ENCODE data around the gene EPM2A. TPM values are rescaled to one million over a fixed set of nuclear protein-coding genes. Genes with fewer than 3 reads are reported as not detected.

EPM2A gene
- total and polyA plus RNA-seq, 2 donors (not counting 3 experiments of a cell fraction or from before 2014, with no cell fraction given): 3.1 to 4.8 TPM

GRCh38 chr6:145629478-145629877 lies 105.8 kb downstream of the EPM2A start:
- no peak for DNase-seq (ENCODE audit: low read depth, low spot score)
- Histone ChIP-seq H3K4me2 (ENCODE audit: insufficient read depth, low read length) (no peak overlapping the region), H3K9me3 (replicated peaks; ENCODE audit: control insufficient read depth, insufficient read depth, low read length) (no peaks in the 10 kb centered on the region), H3K36me3 (ENCODE audit: control insufficient read depth in 2 of 2, extremely low read depth in 1 of 2, insufficient read depth in 2 of 2, low read length in 2 of 2) (no peaks in the 10 kb centered on the region), H3K4me3 (replicated peaks in 1 of 3; ENCODE audit: insufficient read depth in 1 of 3, low read depth in 1 of 3, low read length in 3 of 3) (no peak overlapping the region), H3K9me1 (replicated peaks; ENCODE audit: control insufficient read depth, extremely low read depth, insufficient read depth, low read length) (no peaks in the 10 kb centered on the region), H4K20me1 (replicated peaks; ENCODE audit: control insufficient read depth, extremely low read depth, insufficient read depth, low read length) (no peaks in the 10 kb centered on the region), H3K4me1 (ENCODE audit: control insufficient read depth, extremely low read depth, insufficient read depth, low read length) (no peaks in the 10 kb centered on the region), H3K27me3 (ENCODE audit: control insufficient read depth in 2 of 2, insufficient read depth in 2 of 2, low read length in 2 of 2) (no peaks in the 10 kb centered on the region), H3K9ac (replicated peaks; ENCODE audit: extremely low read depth, insufficient read depth, low read length) (no peak overlapping the region), H2AFZ (ENCODE audit: low read depth, low read length) (no peak overlapping the region), H3K27ac (ENCODE audit: insufficient read depth, low read depth, low read length) (no peak overlapping the region), H3K79me2 (ENCODE audit: control insufficient read depth, insufficient read depth, low read length) (no peaks in the 10 kb centered on the region)
- TF ChIP-seq EZH2 (IDR thresholded peaks at IDR 0.05; ENCODE audit: borderline replicate concordance, low read depth, low read length, severe bottlenecking) (no peak), FOS (IDR thresholded peaks at IDR 0.05; ENCODE audit: borderline replicate concordance, insufficient read depth, low read length) (no peak), JUN (IDR thresholded peaks at IDR 0.05; ENCODE audit: borderline replicate concordance, insufficient read depth, insufficient read length, low read depth) (no peak), CTCF (IDR thresholded peaks at IDR 0.05; ENCODE audit: extremely low read depth in 1 of 2, insufficient read depth in 1 of 2, low read depth in 1 of 2, low read length in 2 of 2) (no peak), MAX (IDR thresholded peaks at IDR 0.05; ENCODE audit: insufficient read depth, insufficient read length) (no peak), GATA2 (IDR thresholded peaks at IDR 0.05; ENCODE audit: insufficient read depth, insufficient read length, low read depth, low read length) (no peak), POLR2AphosphoS5 (IDR thresholded peaks at IDR 0.05; ENCODE audit: insufficient read depth, low read depth, low read length) (no peak), POLR2A (IDR thresholded peaks at IDR 0.05; ENCODE audit: low read depth, low read length) (no peak), MYC (IDR thresholded peaks at IDR 0.05; ENCODE audit: low read depth, low read length) (no peak)
- dilution Hi-C loops (cut with MboI; ENCODE audit: extremely low pct_ligation_motif_present, low sequenced_read_pairs) (no loop called here), intact Hi-C loops (cut with micrococcal nuclease) (no loop called here)
- ChIA-PET POLR2A (no interaction called here), CTCF (interaction anchor here (1.9 kb wide), 1 partner anchor 74 kb away, joined by 7 read pairs; no protein-coding TSS in a partner anchor)
- FAIRE-seq: no peak
- no TSS peak for BruUV-seq (replicated peaks)
